K562 (cell line): ENCODE measurements around the gene ZNF124. TPM values are rescaled to one million over a fixed set of nuclear protein-coding genes. Genes with fewer than 3 reads are reported as not detected.
A peak's percentile ranks its signal among the peaks of the same experiment; 100 is the strongest.

ENCODE experiments used
- ARID1B ChIP-seq: fragments of 450-650 bp; IDR thresholded peaks from 2 replicates; pipeline ENCODE4 v1.6.1; 2016; ENCODE audit warnings: antibody characterized with exemption, mild to moderate bottlenecking, inconsistent platforms
- BACH1 ChIP-seq: fragments of 200-800 bp; sonication (Bioruptor generic); IDR thresholded peaks from 2 replicates; pipeline ENCODE4 v1.6.1; 2016; ENCODE audit warnings: missing genetic modification characterization, missing compliant biosample characterization
- CC2D1A ChIP-seq: fragments of 450-650 bp; IDR thresholded peaks from 2 replicates; pipeline ENCODE4 v1.6.1; 2017; ENCODE audit warnings: mild to moderate bottlenecking
- CHD2 ChIP-seq: IDR thresholded peaks from 2 replicates; pipeline ENCODE4 v1.6.1; 2011; ENCODE audit warnings: low read depth, low read length
- HEY1 ChIP-seq: fragments of 250-450 bp; sonication (Bioruptor Pico); IDR thresholded peaks from 2 replicates; pipeline ENCODE4 v1.5.0; 2020; ENCODE audit warnings: mild to moderate bottlenecking, moderate library complexity, borderline replicate concordance
- ILK ChIP-seq: fragments of 450-650 bp; IDR thresholded peaks from 2 replicates; pipeline ENCODE4 v1.6.1; 2016; ENCODE audit warnings: missing genetic modification characterization, low read depth, mild to moderate bottlenecking, missing compliant biosample characterization, moderate library complexity, borderline replicate concordance
- NBN ChIP-seq: fragments of 450-650 bp; IDR thresholded peaks from 2 replicates; pipeline ENCODE4 v1.6.1; 2016; ENCODE audit warnings: low read depth, mild to moderate bottlenecking
- NCOA1 ChIP-seq: fragments of 450-650 bp; IDR thresholded peaks from 2 replicates; pipeline ENCODE4 v1.6.1; 2016; ENCODE audit warnings: low read depth
- NFYB ChIP-seq: IDR thresholded peaks from 2 replicates; pipeline ENCODE4 v1.6.1; 2011; ENCODE audit warnings: mild to moderate bottlenecking, moderate library complexity; ENCODE audit not compliant: insufficient read length; ENCODE audit errors: extremely low read depth
- POLR2G ChIP-seq: fragments of 200-400 bp; formaldehyde crosslinking; IDR thresholded peaks from 2 replicates; pipeline ENCODE4 v1.6.1; 2017; ENCODE audit warnings: low read depth, mild to moderate bottlenecking, antibody characterized with exemption, low read length, moderate library complexity
- SOX6 ChIP-seq: fragments of 450-650 bp; IDR thresholded peaks from 2 replicates; pipeline ENCODE4 v1.6.1; 2014; ENCODE audit warnings: mild to moderate bottlenecking
- ZFP30 ChIP-seq: fragments of 250-450 bp; sonication (Bioruptor Pico); IDR thresholded peaks from 2 replicates; pipeline ENCODE4 v1.8.0; 2022; ENCODE audit warnings: moderate library complexity, mild to moderate bottlenecking, inconsistent platforms, borderline replicate concordance
- ZNF121 ChIP-seq: sonication (generic); formaldehyde crosslinking; conservative IDR thresholded peaks from 2 replicates; pipeline ENCODE4 v1.8.0; 2022; ENCODE audit warnings: missing genetic modification reagents
- ZNF263 ChIP-seq: sonication (generic); formaldehyde crosslinking; IDR thresholded peaks from 2 replicates; pipeline ENCODE4 v1.8.0; 2022; ENCODE audit warnings: mild to moderate bottlenecking, missing genetic modification reagents, borderline replicate concordance
- ZNF764 ChIP-seq: fragments of 250-450 bp; sonication (Bioruptor Pico); IDR thresholded peaks from 2 replicates; pipeline ENCODE4 v1.4.0; 2020; ENCODE audit warnings: low read depth, mild to moderate bottlenecking, moderate library complexity
- ZSCAN32 ChIP-seq: fragments of 450-650 bp; formaldehyde crosslinking; IDR thresholded peaks from 2 replicates; pipeline ENCODE4 v1.4.0; 2020; ENCODE audit warnings: mild to moderate bottlenecking, moderate library complexity
- polyA plus RNA-seq, 8 experiments: library from polyadenylated mRNA; depleted of rRNA in 4 of 8; stranded (reverse) in 5 of 8; unstranded in 3 of 8; fragments of >200 nt; fragmentation: Nextera tagmentation in 2 of 8; fragmentation: Illumina TruSeq in 1 of 8; extraction: Ambion mirVana in 2 of 8; extraction: Trizol in 1 of 8; gene quantifications; 2 replicates each; pipeline versions ENCODE4 v1.2.1 to v1.2.3, GENCODE V29; 2011 to 2014; ENCODE audit warnings: inconsistent platforms in 1 of 8, missing spikeins in 1 of 8
- total RNA-seq, 7 experiments: library from RNA; depleted of rRNA in 6 of 7; stranded (reverse); fragments of >200 nt in 6 of 7; fragmentation: Illumina TruSeq in 2 of 7; extraction: Trizol in 2 of 7; gene quantifications; 2 replicates each; pipeline versions ENCODE4 v1.2.1 to v1.2.3, GENCODE V29; 2011 to 2021; ENCODE audit warnings: low replicate concordance in 1 of 7
- TF ChIP-seq, protein P1 (sequence below): fragments of 450-650 bp; IDR thresholded peaks from 2 replicates; pipeline ENCODE4 v1.6.1; 2016; ENCODE audit warnings: mild to moderate bottlenecking, moderate library complexity

The ZNF124 gene
- total and polyA plus RNA-seq, 9 of the 15 experiments (the other 6 are each of a cell fraction or from before 2014, with no cell fraction given), result 7.6 to 71.5 (median 20.2) TPM

DNA sequence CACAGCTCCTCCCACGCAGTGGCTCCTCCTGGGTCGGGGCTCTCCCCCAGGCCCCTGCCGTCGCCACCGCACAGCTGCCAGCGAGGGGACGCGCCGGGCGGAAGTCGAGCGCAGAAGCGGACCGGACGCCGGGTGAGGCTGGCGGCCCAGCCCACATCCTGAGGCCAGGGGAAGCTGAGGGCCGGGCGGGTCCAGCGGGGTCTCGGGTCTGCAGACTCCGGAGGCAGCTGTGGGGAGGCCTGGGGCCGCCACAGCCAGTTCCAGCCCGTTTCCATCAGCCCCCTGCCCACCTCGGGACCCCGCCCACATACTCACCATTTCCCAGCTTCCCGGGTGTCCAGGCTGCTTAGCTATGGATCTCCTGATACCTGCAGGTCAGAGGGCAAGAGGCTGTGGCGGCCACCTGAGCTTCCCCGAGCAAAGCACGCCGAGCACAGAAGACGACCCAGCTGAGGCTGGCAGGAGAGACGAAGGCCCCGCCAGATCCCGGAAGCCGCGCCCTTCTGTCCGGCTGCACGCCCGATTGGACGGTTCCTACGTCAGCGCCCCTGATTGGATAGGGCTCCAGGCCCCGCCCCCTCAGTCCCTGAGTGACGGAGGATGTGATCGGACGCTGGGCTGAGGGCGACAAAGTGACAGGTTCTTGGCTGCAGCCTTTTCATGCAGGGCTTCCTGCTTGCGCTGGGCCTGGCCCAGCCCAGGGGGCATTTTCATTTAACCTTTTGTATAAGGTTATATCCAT, 38.7 kb upstream of the ZNF124 start (continued):
- TF ChIP-seq, protein P1, sequence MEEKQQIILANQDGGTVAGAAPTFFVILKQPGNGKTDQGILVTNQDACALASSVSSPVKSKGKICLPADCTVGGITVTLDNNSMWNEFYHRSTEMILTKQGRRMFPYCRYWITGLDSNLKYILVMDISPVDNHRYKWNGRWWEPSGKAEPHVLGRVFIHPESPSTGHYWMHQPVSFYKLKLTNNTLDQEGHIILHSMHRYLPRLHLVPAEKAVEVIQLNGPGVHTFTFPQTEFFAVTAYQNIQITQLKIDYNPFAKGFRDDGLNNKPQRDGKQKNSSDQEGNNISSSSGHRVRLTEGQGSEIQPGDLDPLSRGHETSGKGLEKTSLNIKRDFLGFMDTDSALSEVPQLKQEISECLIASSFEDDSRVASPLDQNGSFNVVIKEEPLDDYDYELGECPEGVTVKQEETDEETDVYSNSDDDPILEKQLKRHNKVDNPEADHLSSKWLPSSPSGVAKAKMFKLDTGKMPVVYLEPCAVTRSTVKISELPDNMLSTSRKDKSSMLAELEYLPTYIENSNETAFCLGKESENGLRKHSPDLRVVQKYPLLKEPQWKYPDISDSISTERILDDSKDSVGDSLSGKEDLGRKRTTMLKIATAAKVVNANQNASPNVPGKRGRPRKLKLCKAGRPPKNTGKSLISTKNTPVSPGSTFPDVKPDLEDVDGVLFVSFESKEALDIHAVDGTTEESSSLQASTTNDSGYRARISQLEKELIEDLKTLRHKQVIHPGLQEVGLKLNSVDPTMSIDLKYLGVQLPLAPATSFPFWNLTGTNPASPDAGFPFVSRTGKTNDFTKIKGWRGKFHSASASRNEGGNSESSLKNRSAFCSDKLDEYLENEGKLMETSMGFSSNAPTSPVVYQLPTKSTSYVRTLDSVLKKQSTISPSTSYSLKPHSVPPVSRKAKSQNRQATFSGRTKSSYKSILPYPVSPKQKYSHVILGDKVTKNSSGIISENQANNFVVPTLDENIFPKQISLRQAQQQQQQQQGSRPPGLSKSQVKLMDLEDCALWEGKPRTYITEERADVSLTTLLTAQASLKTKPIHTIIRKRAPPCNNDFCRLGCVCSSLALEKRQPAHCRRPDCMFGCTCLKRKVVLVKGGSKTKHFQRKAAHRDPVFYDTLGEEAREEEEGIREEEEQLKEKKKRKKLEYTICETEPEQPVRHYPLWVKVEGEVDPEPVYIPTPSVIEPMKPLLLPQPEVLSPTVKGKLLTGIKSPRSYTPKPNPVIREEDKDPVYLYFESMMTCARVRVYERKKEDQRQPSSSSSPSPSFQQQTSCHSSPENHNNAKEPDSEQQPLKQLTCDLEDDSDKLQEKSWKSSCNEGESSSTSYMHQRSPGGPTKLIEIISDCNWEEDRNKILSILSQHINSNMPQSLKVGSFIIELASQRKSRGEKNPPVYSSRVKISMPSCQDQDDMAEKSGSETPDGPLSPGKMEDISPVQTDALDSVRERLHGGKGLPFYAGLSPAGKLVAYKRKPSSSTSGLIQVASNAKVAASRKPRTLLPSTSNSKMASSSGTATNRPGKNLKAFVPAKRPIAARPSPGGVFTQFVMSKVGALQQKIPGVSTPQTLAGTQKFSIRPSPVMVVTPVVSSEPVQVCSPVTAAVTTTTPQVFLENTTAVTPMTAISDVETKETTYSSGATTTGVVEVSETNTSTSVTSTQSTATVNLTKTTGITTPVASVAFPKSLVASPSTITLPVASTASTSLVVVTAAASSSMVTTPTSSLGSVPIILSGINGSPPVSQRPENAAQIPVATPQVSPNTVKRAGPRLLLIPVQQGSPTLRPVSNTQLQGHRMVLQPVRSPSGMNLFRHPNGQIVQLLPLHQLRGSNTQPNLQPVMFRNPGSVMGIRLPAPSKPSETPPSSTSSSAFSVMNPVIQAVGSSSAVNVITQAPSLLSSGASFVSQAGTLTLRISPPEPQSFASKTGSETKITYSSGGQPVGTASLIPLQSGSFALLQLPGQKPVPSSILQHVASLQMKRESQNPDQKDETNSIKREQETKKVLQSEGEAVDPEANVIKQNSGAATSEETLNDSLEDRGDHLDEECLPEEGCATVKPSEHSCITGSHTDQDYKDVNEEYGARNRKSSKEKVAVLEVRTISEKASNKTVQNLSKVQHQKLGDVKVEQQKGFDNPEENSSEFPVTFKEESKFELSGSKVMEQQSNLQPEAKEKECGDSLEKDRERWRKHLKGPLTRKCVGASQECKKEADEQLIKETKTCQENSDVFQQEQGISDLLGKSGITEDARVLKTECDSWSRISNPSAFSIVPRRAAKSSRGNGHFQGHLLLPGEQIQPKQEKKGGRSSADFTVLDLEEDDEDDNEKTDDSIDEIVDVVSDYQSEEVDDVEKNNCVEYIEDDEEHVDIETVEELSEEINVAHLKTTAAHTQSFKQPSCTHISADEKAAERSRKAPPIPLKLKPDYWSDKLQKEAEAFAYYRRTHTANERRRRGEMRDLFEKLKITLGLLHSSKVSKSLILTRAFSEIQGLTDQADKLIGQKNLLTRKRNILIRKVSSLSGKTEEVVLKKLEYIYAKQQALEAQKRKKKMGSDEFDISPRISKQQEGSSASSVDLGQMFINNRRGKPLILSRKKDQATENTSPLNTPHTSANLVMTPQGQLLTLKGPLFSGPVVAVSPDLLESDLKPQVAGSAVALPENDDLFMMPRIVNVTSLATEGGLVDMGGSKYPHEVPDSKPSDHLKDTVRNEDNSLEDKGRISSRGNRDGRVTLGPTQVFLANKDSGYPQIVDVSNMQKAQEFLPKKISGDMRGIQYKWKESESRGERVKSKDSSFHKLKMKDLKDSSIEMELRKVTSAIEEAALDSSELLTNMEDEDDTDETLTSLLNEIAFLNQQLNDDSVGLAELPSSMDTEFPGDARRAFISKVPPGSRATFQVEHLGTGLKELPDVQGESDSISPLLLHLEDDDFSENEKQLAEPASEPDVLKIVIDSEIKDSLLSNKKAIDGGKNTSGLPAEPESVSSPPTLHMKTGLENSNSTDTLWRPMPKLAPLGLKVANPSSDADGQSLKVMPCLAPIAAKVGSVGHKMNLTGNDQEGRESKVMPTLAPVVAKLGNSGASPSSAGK, result peak; percentile 83
- TF ChIP-seq BACH1 (no peak), ARID1B (no peak), ZNF121 (CRISPR knock-in tag) (no peak), CHD2 (peak; percentile 67), ZNF263 (CRISPR knock-in tag) (peak; percentile 62; the same call in 1 of the 2 replicates), NCOA1 (no peak), ZSCAN32 (CRISPR knock-in tag) (peak; percentile 8; the same call in 1 of the 2 replicates), ZFP30 (CRISPR knock-in tag) (no peak), POLR2G (peak; percentile 98), NFYB (peak; percentile 89), NBN (no peak), ZNF764 (CRISPR knock-in tag) (no peak), ILK (tag) (no peak), SOX6 (no peak), HEY1 (no peak), CC2D1A (peak; percentile 80; the same call in 1 of the 2 replicates)
